GM13976 (cell line): ENCODE data around the gene MBD3.

Experiments used
- DNase-seq: peaks from one replicate; pipeline ENCODE4 v3.0.0; 2012; ENCODE audit warnings: low spot score
- in situ Hi-C: fragments of 300-500 bp; cut with MboI; formaldehyde crosslinking; loops from one replicate; pipeline ENCODE4 v1.12.0; 2022; ENCODE audit warnings: low sequenced_read_pairs, mixed read lengths, inconsistent platforms; ENCODE audit not compliant: unreplicated experiment
- TF ChIP-seq, protein P1 (sequence below): IDR thresholded peaks from 2 replicates; pipeline ENCODE4 v1.5.1; 2012; ENCODE audit warnings: borderline replicate concordance, mild to moderate bottlenecking; ENCODE audit not compliant: insufficient read depth; ENCODE audit errors: extremely low read depth, missing control alignments, control extremely low read depth

Gene MBD3

GRCh38 chr19:1572795-1573194 is 19.9 kb downstream of the MBD3 start:
- TF ChIP-seq, protein P1, sequence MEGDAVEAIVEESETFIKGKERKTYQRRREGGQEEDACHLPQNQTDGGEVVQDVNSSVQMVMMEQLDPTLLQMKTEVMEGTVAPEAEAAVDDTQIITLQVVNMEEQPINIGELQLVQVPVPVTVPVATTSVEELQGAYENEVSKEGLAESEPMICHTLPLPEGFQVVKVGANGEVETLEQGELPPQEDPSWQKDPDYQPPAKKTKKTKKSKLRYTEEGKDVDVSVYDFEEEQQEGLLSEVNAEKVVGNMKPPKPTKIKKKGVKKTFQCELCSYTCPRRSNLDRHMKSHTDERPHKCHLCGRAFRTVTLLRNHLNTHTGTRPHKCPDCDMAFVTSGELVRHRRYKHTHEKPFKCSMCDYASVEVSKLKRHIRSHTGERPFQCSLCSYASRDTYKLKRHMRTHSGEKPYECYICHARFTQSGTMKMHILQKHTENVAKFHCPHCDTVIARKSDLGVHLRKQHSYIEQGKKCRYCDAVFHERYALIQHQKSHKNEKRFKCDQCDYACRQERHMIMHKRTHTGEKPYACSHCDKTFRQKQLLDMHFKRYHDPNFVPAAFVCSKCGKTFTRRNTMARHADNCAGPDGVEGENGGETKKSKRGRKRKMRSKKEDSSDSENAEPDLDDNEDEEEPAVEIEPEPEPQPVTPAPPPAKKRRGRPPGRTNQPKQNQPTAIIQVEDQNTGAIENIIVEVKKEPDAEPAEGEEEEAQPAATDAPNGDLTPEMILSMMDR: no peak
- in situ Hi-C loops: no loop called here
- no peak for DNase-seq

- in situ Hi-C loops: no loop called here
- TF ChIP-seq, protein P1: no peak
- DNase-seq: no peak
Observed at GRCh38 chr19:1571358-1571757, 21.3 kb downstream of the MBD3 start.

DNA sequence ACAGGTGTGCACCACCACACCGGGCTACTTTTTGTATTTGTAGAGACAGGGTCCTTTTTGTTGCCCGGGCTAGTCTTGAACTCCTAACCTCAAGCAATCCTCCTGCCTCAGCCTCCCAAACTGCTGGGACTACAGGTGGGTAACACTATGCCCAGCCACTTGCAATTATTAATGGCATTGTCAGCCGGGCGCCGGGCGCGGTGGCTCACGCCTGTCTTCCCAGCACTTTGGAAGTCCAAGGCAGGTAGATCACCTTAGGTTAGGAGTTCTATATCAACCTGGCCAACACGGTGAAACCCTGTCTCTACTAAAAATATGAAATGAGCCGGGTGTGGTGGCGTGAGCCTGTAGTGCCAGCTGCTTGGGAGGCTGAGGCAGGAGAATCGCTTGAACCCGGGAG is 21.8 kb downstream of the MBD3 start:
- TF ChIP-seq, protein P1: no peak
- in situ Hi-C loops: no loop called here
- no peak for DNase-seq

DNA sequence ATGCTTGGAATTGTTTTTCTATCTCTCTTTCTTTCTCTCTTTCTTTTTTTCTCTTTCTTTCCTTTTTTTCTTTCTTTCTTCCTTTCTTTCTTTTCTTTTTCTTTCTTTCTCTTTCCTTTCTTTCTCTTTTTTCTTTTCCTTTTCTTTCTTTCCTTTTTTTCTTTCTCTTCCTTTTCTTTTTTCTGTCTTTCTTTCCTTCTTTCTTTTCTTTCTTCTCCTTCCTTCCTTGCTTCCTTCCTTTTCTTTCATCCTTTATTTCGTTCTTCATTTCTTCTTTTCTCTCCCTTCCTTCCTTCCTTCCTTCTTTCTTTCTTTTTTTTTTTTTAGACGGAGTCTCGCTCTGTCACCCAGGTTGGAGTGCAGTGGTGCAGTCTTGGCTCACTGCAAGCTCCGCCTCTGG is 22.7 kb downstream of the MBD3 start:
- in situ Hi-C loops: no loop called here
- DNase-seq: no peak
- TF ChIP-seq, protein P1: no peak

- peak; percentile 100 for DNase-seq
- in situ Hi-C loops: no loop called here
- TF ChIP-seq, protein P1: no peak
Observed at GRCh38 chr19:1568320-1569019, 24.2 kb downstream of the MBD3 start, which contains the start of gene MEX3D. MEX3D (minus strand) TSS chr19:1568325; CDS start chr19:1568058, 267 bp downstream.

DNA sequence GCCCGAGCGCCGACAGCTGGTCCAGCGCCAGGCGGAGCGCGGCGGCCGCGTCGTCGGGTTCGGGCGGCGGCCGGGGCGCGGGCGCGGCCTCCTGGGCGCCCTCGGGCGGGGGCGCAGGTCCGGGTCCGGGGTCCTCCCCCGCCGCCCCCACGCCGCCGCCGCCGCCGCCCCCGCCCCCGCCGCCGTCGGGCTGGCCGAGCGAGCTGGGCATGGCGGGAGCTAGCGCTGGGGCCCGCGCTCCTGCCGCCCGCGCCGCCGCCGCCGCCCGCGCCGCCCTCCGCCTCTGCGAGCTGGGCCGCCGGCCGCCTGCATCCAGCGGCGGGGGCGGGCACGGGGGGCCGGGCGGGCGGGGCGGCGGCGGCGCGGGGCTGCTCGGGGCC is 24.8 kb downstream of the MBD3 start:
- in situ Hi-C loops: no loop called here

More for the DNA sequence above, 24.8 kb downstream of the MBD3 start:
- no peak for DNase-seq
- TF ChIP-seq, protein P1: no peak
